HepG2 (cell line): ENCODE data around the gene SF3B2. TPM values are rescaled to one million over a fixed set of nuclear protein-coding genes. Genes with fewer than 3 reads are reported as not detected.

Experiments used
- ATAD3A ChIP-seq: sonication (generic); formaldehyde crosslinking; IDR thresholded peaks from 2 replicates; pipeline ENCODE4 v1.4.0; 2020; ENCODE audit warnings: missing genetic modification reagents
- CENPBD1 ChIP-seq: sonication (generic); formaldehyde crosslinking; IDR thresholded peaks from 2 replicates; pipeline ENCODE4 v1.8.0; 2022; ENCODE audit warnings: missing genetic modification reagents, low read depth, mild to moderate bottlenecking, borderline replicate concordance
- ESRRA ChIP-seq: sonication (generic); formaldehyde crosslinking; IDR thresholded peaks from 2 replicates; pipeline ENCODE4 v1.5.1; 2020; ENCODE audit warnings: mild to moderate bottlenecking, low read depth, missing genetic modification reagents
- HMGXB3 ChIP-seq: sonication (generic); formaldehyde crosslinking; IDR thresholded peaks from 2 replicates; pipeline ENCODE4 v1.4.0; 2020; ENCODE audit warnings: missing genetic modification reagents, borderline replicate concordance
- HOXA3 ChIP-seq: sonication (generic); formaldehyde crosslinking; IDR thresholded peaks from 2 replicates; pipeline ENCODE4 v1.5.0; 2020; ENCODE audit warnings: missing genetic modification reagents
- HOXA9 ChIP-seq: sonication (generic); formaldehyde crosslinking; IDR thresholded peaks from 2 replicates; pipeline ENCODE4 v1.8.1; 2022; ENCODE audit warnings: missing genetic modification reagents, mild to moderate bottlenecking, moderate library complexity, borderline replicate concordance
- PHF8 ChIP-seq: sonication (generic); formaldehyde crosslinking; IDR thresholded peaks from 2 replicates; pipeline ENCODE4 v1.5.0; 2020; ENCODE audit warnings: missing genetic modification reagents
- SRY ChIP-seq: sonication (generic); formaldehyde crosslinking; IDR thresholded peaks from 2 replicates; pipeline ENCODE4 v1.8.0; 2022; ENCODE audit warnings: mild to moderate bottlenecking, missing genetic modification reagents
- TP53 ChIP-seq: sonication (generic); formaldehyde crosslinking; conservative IDR thresholded peaks from 2 replicates; pipeline ENCODE4 v1.4.0; 2020; ENCODE audit warnings: missing genetic modification reagents
- ZBTB38 ChIP-seq: sonication (generic); formaldehyde crosslinking; IDR thresholded peaks from 2 replicates; pipeline ENCODE4 v1.5.1; 2020; ENCODE audit warnings: mild to moderate bottlenecking, missing genetic modification reagents
- ZBTB4 ChIP-seq: sonication (generic); formaldehyde crosslinking; IDR thresholded peaks from 2 replicates; pipeline ENCODE4 v1.4.0; 2020; ENCODE audit warnings: missing genetic modification reagents, mild to moderate bottlenecking, borderline replicate concordance
- ZNF558 ChIP-seq: sonication (generic); formaldehyde crosslinking; IDR thresholded peaks from 2 replicates; pipeline ENCODE4 v1.9.0; 2022; ENCODE audit warnings: mild to moderate bottlenecking, missing genetic modification reagents, borderline replicate concordance
- ZSCAN12 ChIP-seq: sonication (generic); formaldehyde crosslinking; IDR thresholded peaks from 2 replicates; pipeline ENCODE4 v1.9.0; 2021; ENCODE audit warnings: mild to moderate bottlenecking, missing genetic modification reagents
- polyA plus RNA-seq, 8 experiments: library from polyadenylated mRNA; depleted of rRNA in 3 of 8; stranded (reverse) in 7 of 8; unstranded in 1 of 8; fragments of >200 nt; fragmentation: Illumina TruSeq in 4 of 8; extraction: Trizol in 4 of 8; gene quantifications; 2 replicates each; pipeline versions ENCODE4 v1.2.1 to v1.2.3, GENCODE V29; 2011 to 2016; ENCODE audit warnings: low read depth in 4 of 8, missing spikeins in 1 of 8, mixed read lengths in 1 of 8; ENCODE audit not compliant: insufficient read depth in 1 of 8
- total RNA-seq, 5 experiments: library from RNA; depleted of rRNA; stranded (reverse); fragments of >200 nt; fragmentation: Illumina TruSeq; extraction: Trizol; gene quantifications; 2 replicates each; pipeline ENCODE4 v1.2.3, GENCODE V29; 2016; ENCODE audit warnings: low read depth in 1 of 5
- TF ChIP-seq, protein P1 (sequence below): sonication (generic); formaldehyde crosslinking; IDR thresholded peaks from 2 replicates; pipeline ENCODE4 v1.8.0; 2022; ENCODE audit warnings: mild to moderate bottlenecking, missing genetic modification reagents
- TF ChIP-seq, protein P2 (sequence below): sonication (generic); formaldehyde crosslinking; IDR thresholded peaks from 2 replicates; pipeline ENCODE4 v1.4.0; 2020; ENCODE audit warnings: missing genetic modification reagents

The SF3B2 gene
- total and polyA plus RNA-seq, 2 of the 13 experiments (the other 11 are each of a cell fraction or from before 2014, with no cell fraction given), result 70.4 to 153 TPM

DNA sequence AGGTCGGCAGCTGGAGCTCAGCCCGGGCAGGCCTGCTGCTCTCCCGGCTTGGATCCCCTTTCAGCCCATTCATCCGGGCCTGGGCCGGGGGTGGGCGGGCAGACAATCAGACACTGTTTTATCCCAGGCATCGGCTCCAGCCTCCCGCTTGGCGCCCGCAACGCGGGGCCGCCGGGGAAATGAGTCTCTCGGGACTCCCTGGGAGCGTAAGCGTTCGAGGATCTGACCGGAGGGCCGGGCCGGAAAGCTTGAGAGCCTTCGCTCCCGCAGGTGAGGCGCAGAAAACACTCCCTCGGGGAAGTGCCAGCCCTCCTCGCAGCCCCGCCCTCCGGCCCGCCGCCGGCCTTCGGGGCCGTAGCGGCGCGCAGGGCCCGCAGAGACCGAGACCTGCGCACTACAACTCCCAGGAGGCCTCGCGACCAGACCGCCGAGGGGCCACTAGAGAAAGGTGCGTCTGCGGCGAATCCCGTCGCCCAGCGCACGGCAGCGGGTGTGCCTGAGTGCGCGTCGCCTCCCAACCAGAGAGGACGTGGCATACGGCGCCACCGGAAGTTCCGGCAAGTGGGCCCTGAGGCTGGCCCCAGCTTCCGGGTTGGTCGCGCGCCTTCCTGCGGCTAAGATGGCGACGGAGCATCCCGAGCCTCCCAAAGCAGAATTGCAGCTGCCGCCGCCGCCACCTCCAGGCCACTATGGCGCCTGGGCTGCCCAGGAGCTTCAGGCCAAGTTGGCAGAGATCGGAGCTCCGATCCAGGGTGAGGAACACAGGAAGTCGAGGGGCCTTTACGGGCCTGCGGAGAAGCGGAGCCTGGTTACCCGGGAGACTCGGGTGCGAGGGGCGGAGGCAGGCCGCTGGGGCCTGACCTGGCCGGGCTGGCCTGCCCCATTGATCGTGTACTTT, at the start of gene SF3B2 (continued):
- TF ChIP-seq ZBTB4 (CRISPR knock-in tag) (no peak; the same call in 1 of the 2 replicates), PHF8 (CRISPR knock-in tag) (peak; percentile 99), ZBTB38 (CRISPR knock-in tag) (no peak; the same call in 1 of the 2 replicates), SRY (CRISPR knock-in tag) (no peak; the same call in 1 of the 2 replicates), CENPBD1 (CRISPR knock-in tag) (no peak), ATAD3A (0 out of 2 replicates have a peak, but pooled peaks have one; percentile 56), TP53 (CRISPR knock-in tag) (no peak), ESRRA (no peak; the same call in 1 of the 2 replicates), ZNF558 (CRISPR knock-in tag) (0 out of 2 replicates have a peak, but pooled peaks have one; percentile 57), ZSCAN12 (peak; percentile 20; the same call in 1 of the 2 replicates), HOXA3 (peak; percentile 95), HMGXB3 (CRISPR knock-in tag) (peak; percentile 95), HOXA9 (CRISPR knock-in tag) (no peak)
- TF ChIP-seq, protein P1, sequence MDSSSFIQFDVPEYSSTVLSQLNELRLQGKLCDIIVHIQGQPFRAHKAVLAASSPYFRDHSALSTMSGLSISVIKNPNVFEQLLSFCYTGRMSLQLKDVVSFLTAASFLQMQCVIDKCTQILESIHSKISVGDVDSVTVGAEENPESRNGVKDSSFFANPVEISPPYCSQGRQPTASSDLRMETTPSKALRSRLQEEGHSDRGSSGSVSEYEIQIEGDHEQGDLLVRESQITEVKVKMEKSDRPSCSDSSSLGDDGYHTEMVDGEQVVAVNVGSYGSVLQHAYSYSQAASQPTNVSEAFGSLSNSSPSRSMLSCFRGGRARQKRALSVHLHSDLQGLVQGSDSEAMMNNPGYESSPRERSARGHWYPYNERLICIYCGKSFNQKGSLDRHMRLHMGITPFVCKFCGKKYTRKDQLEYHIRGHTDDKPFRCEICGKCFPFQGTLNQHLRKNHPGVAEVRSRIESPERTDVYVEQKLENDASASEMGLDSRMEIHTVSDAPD (CRISPR knock-in tag), result peak; percentile 68; the same call in 1 of the 2 replicates
- TF ChIP-seq, protein P2, sequence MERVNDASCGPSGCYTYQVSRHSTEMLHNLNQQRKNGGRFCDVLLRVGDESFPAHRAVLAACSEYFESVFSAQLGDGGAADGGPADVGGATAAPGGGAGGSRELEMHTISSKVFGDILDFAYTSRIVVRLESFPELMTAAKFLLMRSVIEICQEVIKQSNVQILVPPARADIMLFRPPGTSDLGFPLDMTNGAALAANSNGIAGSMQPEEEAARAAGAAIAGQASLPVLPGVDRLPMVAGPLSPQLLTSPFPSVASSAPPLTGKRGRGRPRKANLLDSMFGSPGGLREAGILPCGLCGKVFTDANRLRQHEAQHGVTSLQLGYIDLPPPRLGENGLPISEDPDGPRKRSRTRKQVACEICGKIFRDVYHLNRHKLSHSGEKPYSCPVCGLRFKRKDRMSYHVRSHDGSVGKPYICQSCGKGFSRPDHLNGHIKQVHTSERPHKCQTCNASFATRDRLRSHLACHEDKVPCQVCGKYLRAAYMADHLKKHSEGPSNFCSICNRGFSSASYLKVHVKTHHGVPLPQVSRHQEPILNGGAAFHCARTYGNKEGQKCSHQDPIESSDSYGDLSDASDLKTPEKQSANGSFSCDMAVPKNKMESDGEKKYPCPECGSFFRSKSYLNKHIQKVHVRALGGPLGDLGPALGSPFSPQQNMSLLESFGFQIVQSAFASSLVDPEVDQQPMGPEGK, result peak; percentile 80
